HepG2 (cell line): ENCODE results near the gene MCC. TPM values are rescaled to one million over a fixed set of nuclear protein-coding genes. Genes with fewer than 3 reads are reported as not detected.
"Not testable (repeated sequence)": the region's sequence is repeated elsewhere in the genome, so short reads cannot be mapped to it uniquely, and the experiment has no call there.

Experiments
- ATAC-seq: fragments of 200-7000 bp; cut with Tn5 transposase; 3 replicates; pipeline ENCODE4 v1.9.1; 2020; ENCODE audit warnings: mild to moderate bottlenecking, moderate library complexity
- BruUV-seq: library from RNA; stranded (reverse); fragments of 400-500 nt; replicated peaks from 2 replicates; lab custom pipeline; 2021; lab: Mats Ljungman, UMichigan
- CTCF ChIA-PET: fragments of 300-600 bp; formaldehyde crosslinking; extraction: SDS; loops from one replicate; lab custom pipeline; 2021; ENCODE audit warnings: low total read pairs, inconsistent platforms, low intra/inter-chr PET ratio; lab: Yijun Ruan, JAX
- POLR2A ChIA-PET: fragments of 350-600 bp; sonication (Branson Sonifier 250); formaldehyde crosslinking; loops from one replicate; lab custom pipeline; 2020; ENCODE audit warnings: antibody characterized with exemption, inconsistent platforms; lab: Yijun Ruan, JAX
- DNase-seq: peaks from one replicate; pipeline ENCODE4 v3.0.0-alpha.2; 2015; ENCODE audit warnings: low spot score
- FAIRE-seq: peaks from 3 replicates; lab custom pipeline; 2011; peaks lifted over from hg19 to GRCh38; lab: Jason Lieb, UNC
- H2AFZ ChIP-seq: one replicate; pipeline ENCODE4 v1.6.1; 2011; ENCODE audit warnings: low read length, inconsistent platforms
- H3K27ac ChIP-seq: fragments of 300-600 bp; 3 replicates; pipeline ENCODE4 v1.8.0; 2011; ENCODE audit warnings: mixed run types, mild to moderate bottlenecking, mixed read lengths, low read length, inconsistent platforms; ENCODE audit not compliant: insufficient read depth; ENCODE audit errors: extremely low read length
- H3K27me3 ChIP-seq, 2 experiments: fragments of 200-600 bp in 1 of 2; 2 replicates in 1 of 2; 3 replicates in 1 of 2; pipeline versions ENCODE4 v1.6.0 to v1.8.0; 2011; ENCODE audit warnings: low read length in 2 of 2, mild to moderate bottlenecking in 2 of 2, moderate library complexity in 2 of 2, inconsistent platforms in 1 of 2; ENCODE audit not compliant: insufficient read depth in 2 of 2, control insufficient read depth in 1 of 2
- H3K36me3 ChIP-seq, 2 experiments: fragments of 200-600 bp in 1 of 2; replicated peaks in 1 of 2; 2 replicates in 1 of 2; 3 replicates in 1 of 2; pipeline versions ENCODE4 v1.5.1 to v1.8.0; 2011; ENCODE audit warnings: low read length in 2 of 2, inconsistent platforms in 1 of 2; ENCODE audit not compliant: insufficient read depth in 2 of 2, control insufficient read depth in 1 of 2
- H3K4me1 ChIP-seq: 2 replicates; pipeline ENCODE4 v1.5.1; 2012; ENCODE audit warnings: low read length, inconsistent platforms; ENCODE audit not compliant: insufficient read depth
- H3K4me2 ChIP-seq: 2 replicates; pipeline ENCODE4 v1.6.0; 2011; ENCODE audit warnings: low read depth, low read length, inconsistent platforms
- H3K4me3 ChIP-seq, 3 experiments: fragments of 200-600 bp in 1 of 3; sonication (generic), shearing (Covaris generic) in 1 of 3; replicated peaks in 1 of 3; 2 replicates each; pipeline ENCODE4 v1.5.1; 2011 to 2016; ENCODE audit warnings: low read length in 3 of 3, inconsistent platforms in 2 of 3, low read depth in 2 of 3, mild to moderate bottlenecking in 2 of 3, control low read depth in 1 of 3, mixed read lengths in 1 of 3; ENCODE audit not compliant: insufficient read depth in 1 of 3
- H3K79me2 ChIP-seq: one replicate; pipeline ENCODE4 v1.6.1; 2011; ENCODE audit warnings: low read length, inconsistent platforms; ENCODE audit not compliant: insufficient read depth
- H3K9ac ChIP-seq: 2 replicates; pipeline ENCODE4 v1.6.0; 2011; ENCODE audit warnings: mild to moderate bottlenecking, low read depth, low read length, inconsistent platforms; ENCODE audit not compliant: insufficient read depth
- H3K9me3 ChIP-seq: 2 replicates; pipeline ENCODE4 v1.5.1; 2012; ENCODE audit warnings: mild to moderate bottlenecking, low read length
- H4K20me1 ChIP-seq: 2 replicates; pipeline ENCODE4 v1.6.0; 2011; ENCODE audit warnings: inconsistent platforms, mild to moderate bottlenecking, low read length, moderate library complexity; ENCODE audit not compliant: insufficient read depth
- MAF1 ChIP-seq: sonication (generic); formaldehyde crosslinking; IDR thresholded peaks from 2 replicates; pipeline ENCODE4 v1.5.0; 2020; ENCODE audit warnings: missing genetic modification reagents, borderline replicate concordance
- MAFF ChIP-seq: IDR thresholded peaks from 2 replicates; pipeline ENCODE4 v1.6.1; 2011; ENCODE audit warnings: low read depth, low read length, improper control_type of control experiment
- MAFK ChIP-seq, 2 experiments: IDR thresholded peaks in 1 of 2; conservative IDR thresholded peaks in 1 of 2; 2 replicates each; pipeline ENCODE4 v1.6.1; 2011; ENCODE audit warnings: improper control_type of control experiment in 2 of 2, low read length in 2 of 2
- MTA3 ChIP-seq: sonication (generic); formaldehyde crosslinking; IDR thresholded peaks from 2 replicates; pipeline ENCODE4 v1.4.0; 2020; ENCODE audit warnings: missing genetic modification reagents
- SMC3 ChIP-seq: IDR thresholded peaks from 2 replicates; pipeline ENCODE4 v1.6.1; 2011; ENCODE audit warnings: low read length, improper control_type of control experiment
- ZNF136 ChIP-seq: sonication (generic); formaldehyde crosslinking; IDR thresholded peaks from 2 replicates; pipeline ENCODE4 v1.8.1; 2022; ENCODE audit warnings: low read depth, mild to moderate bottlenecking, moderate library complexity, missing genetic modification reagents
- ZNF510 ChIP-seq: sonication (generic); formaldehyde crosslinking; IDR thresholded peaks from 2 replicates; pipeline ENCODE4 v1.4.0; 2020; ENCODE audit warnings: low read depth, mild to moderate bottlenecking, missing genetic modification reagents
- ZNF530 ChIP-seq: sonication (generic); formaldehyde crosslinking; IDR thresholded peaks from 2 replicates; pipeline ENCODE4 v1.5.0; 2020; ENCODE audit warnings: low read depth, mild to moderate bottlenecking, missing genetic modification reagents
- ZNF598 ChIP-seq: sonication (generic); formaldehyde crosslinking; IDR thresholded peaks from 2 replicates; pipeline ENCODE4 v1.5.1; 2020; ENCODE audit warnings: mild to moderate bottlenecking, missing genetic modification reagents, borderline replicate concordance
- WGBS: methylation state at CpG from one replicate; pipeline ENCODE4 v1.1.6; 2017; ENCODE audit warnings: low lambda C conversion rate; 5-methylcytosine and 5-hydroxymethylcytosine counted together
- in situ Hi-C: cut with HindIII; loops from 2 replicates; pipeline ENCODE4 v1.10.0; 2017; ENCODE audit warnings: low pct_unique_long_range_greater_than_20kb; ENCODE audit not compliant: extremely low pct_ligation_motif_present
- intact Hi-C: fragments of 100-400 bp; cut with micrococcal nuclease; formaldehyde crosslinking; loops from one replicate; pipeline ENCODE4 v1.10.0; 2022; ENCODE audit not compliant: unreplicated experiment
- polyA plus RNA-seq, 8 experiments: library from polyadenylated mRNA; depleted of rRNA in 3 of 8; stranded (reverse) in 7 of 8; unstranded in 1 of 8; fragments of >200 nt; fragmentation: Illumina TruSeq in 4 of 8; extraction: Trizol in 4 of 8; gene quantifications; 2 replicates each; pipeline versions ENCODE4 v1.2.1 to v1.2.3, GENCODE V29; 2011 to 2016; ENCODE audit warnings: low read depth in 4 of 8, missing spikeins in 1 of 8, mixed read lengths in 1 of 8; ENCODE audit not compliant: insufficient read depth in 1 of 8
- total RNA-seq, 5 experiments: library from RNA; depleted of rRNA; stranded (reverse); fragments of >200 nt; fragmentation: Illumina TruSeq; extraction: Trizol; gene quantifications; 2 replicates each; pipeline ENCODE4 v1.2.3, GENCODE V29; 2016; ENCODE audit warnings: low read depth in 1 of 5

Gene MCC
- total and polyA plus RNA-seq, 2 of the 13 experiments (the other 11 are each of a cell fraction or from before 2014, with no cell fraction given) = 0.55 to 2.4 TPM

DNA sequence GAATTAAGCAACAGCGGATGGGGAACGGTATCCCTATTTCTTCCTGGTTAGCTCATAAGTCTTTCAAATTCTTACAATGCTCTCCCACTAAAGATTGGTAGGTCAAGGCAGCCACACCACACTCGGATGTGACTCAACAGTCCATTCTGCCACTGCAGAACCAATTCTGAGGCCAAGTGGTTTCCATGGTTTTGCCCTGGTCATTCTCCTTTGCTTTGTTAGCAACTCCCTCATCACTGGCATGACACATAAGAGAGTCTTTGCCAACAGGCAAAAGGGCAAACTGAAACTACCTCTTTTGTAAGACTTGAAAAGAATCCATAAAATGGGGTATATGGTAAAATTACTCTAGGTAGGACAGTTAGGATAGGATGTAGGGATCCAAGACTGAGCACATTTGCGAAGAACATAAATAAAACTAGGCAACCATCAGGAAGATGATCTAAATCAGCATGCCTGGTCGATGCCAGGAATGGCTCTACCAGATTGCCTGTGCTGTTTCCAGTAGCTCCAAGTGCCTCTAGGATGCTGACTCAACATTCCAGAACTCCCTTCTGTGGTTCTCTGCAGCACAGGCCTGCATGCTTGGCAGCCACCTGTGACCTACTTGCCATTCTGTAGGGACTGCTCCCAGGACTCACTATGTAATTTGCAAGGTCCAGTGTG lies 406.2 kb downstream of the MCC start:
- H3K4me1 ChIP-seq = no peaks in the 10 kb centered on the region
- ChIA-PET POLR2A (no interaction called here), CTCF (no interaction called here)
- H4K20me1 ChIP-seq = no peaks in the 10 kb centered on the region
- H3K27me3 ChIP-seq = no peaks in the 10 kb centered on the region
- no peak for FAIRE-seq
- no peak overlapping the region for H3K9ac ChIP-seq
- H3K27ac ChIP-seq = no peak overlapping the region
- H2AFZ ChIP-seq = no peak overlapping the region
- no TSS peak for BruUV-seq
- H3K4me3 ChIP-seq = no peak overlapping the region
- intact Hi-C loops = no loop called here
- H3K79me2 ChIP-seq = no peaks in the 10 kb centered on the region
- no peaks in the 10 kb centered on the region for H3K36me3 ChIP-seq
- TF ChIP-seq SMC3 (no peak), ZNF136 (CRISPR knock-in tag) (no peak), ZNF510 (CRISPR knock-in tag) (no peak), MAF1 (CRISPR knock-in tag) (no peak), MAFK (conservative IDR thresholded peaks at IDR 0.05 in 1 of 2, IDR thresholded peaks at IDR 0.05 in 1 of 2; ENCODE audit: low read length in 2 of 2) (peak; percentile 24 to 50; a peak in 2 of 4 replicates), ZNF598 (no peak), MAFF (peak; percentile 28; the same call in 1 of the 2 replicates)
- WGBS = 70% methylated on average over 5 of the region's 5 CpGs
- in situ Hi-C loops = no loop called here
- no peaks in the 10 kb centered on the region for H3K9me3 ChIP-seq
- no peak for ATAC-seq
- DNase-seq = no peak
- H3K4me2 ChIP-seq = no peak overlapping the region

DNA sequence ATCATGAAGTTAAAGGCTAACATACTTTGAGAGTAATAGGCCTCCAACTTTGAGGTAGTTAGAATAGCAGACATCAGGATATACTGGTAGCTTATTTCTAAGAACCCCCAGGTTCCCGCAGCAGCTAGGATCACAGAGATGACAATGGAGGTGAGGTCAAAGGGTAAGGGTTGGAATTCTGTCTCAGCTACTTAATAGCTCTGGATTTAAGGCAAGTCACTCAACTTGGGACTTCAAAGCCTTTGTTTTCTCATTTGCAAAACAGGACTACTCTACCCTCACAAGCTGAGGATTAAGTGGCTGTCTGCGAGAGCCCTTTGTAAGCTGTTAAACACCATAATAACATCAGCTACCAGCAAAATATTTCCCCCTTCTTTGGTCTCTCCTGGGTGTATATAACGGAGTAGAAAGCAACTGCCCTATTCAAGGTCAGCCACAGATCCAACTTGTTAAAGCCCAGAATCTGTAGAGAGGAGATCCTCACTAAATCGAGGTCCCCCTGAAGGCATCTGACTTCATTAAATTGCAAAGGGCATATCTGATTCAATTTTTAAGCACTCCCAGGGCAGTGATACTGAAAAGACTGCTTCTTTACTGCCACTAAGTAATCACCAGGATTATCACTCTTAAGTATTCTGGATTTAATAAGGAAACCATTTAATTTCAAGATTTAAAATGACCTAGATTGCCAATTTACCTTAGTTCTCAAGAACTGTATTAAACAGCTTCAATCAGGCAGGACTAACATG lies 407.0 kb downstream of the MCC start:
- Histone ChIP-seq H3K27ac (no peak overlapping the region), H3K9ac (no peak overlapping the region)
- no peak for FAIRE-seq

DNA sequence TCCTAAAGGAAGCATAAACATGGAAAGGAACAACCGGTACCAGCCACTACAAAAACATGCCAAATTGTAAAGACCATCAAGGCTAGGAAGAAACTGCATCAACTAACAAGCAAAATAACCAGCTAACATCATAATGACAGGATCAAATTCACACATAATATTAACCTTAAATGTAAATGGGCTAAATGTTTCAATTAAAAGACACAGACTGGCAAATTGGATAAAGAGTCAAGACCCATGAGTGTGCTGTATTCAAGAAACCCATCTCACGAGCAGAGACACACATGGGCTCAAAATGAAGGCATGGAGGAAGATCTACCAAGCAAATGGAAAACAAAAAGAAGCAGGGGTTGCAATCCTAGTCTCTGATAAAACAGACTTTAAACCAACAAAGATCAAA lies 411.6 kb downstream of the MCC start:
- H3K36me3 ChIP-seq, H3K9ac ChIP-seq, CTCF ChIA-PET, in situ Hi-C loops, H3K79me2 ChIP-seq, H3K4me2 ChIP-seq, H3K27me3 ChIP-seq, intact Hi-C loops, H3K4me3 ChIP-seq, POLR2A ChIA-PET, FAIRE-seq, H3K27ac ChIP-seq, H3K9me3 ChIP-seq, BruUV-seq, ATAC-seq, DNase-seq, H4K20me1 ChIP-seq, H2AFZ ChIP-seq: not testable (repeated sequence)
- H3K4me1 ChIP-seq = peaks cover 14% of the 10 kb centered on the region
- 70% methylated on average over 2 of the region's 2 CpGs for WGBS

More for the DNA sequence above, 407.0 kb downstream of the MCC start:
- Histone ChIP-seq H3K9me3 (no peaks in the 10 kb centered on the region), H3K79me2 (no peaks in the 10 kb centered on the region), H3K27me3 (no peaks in the 10 kb centered on the region), H3K4me2 (no peak overlapping the region), H3K4me3 (no peak overlapping the region), H2AFZ (no peak overlapping the region), H3K36me3 (no peaks in the 10 kb centered on the region), H4K20me1 (no peaks in the 10 kb centered on the region), H3K4me1 (no peaks in the 10 kb centered on the region)
- intact Hi-C loops (no loop called here), in situ Hi-C loops (no loop called here)
- BruUV-seq = no TSS peak
- POLR2A ChIA-PET = no interaction called here
- ATAC-seq = no peak
- DNase-seq = no peak
- no peak for TF ChIP-seq MTA3 (CRISPR knock-in tag)
- TF ChIP-seq ZNF530 = no peak
- CTCF ChIA-PET = no interaction called here
- 66% methylated on average over 4 of the region's 4 CpGs for WGBS
